Measurements from ENCODE around the gene OR2G6.
"Not testable (repeated sequence)": the region's sequence is repeated elsewhere in the genome, so short reads cannot be mapped to it uniquely, and the experiment has no call there.

DNA sequence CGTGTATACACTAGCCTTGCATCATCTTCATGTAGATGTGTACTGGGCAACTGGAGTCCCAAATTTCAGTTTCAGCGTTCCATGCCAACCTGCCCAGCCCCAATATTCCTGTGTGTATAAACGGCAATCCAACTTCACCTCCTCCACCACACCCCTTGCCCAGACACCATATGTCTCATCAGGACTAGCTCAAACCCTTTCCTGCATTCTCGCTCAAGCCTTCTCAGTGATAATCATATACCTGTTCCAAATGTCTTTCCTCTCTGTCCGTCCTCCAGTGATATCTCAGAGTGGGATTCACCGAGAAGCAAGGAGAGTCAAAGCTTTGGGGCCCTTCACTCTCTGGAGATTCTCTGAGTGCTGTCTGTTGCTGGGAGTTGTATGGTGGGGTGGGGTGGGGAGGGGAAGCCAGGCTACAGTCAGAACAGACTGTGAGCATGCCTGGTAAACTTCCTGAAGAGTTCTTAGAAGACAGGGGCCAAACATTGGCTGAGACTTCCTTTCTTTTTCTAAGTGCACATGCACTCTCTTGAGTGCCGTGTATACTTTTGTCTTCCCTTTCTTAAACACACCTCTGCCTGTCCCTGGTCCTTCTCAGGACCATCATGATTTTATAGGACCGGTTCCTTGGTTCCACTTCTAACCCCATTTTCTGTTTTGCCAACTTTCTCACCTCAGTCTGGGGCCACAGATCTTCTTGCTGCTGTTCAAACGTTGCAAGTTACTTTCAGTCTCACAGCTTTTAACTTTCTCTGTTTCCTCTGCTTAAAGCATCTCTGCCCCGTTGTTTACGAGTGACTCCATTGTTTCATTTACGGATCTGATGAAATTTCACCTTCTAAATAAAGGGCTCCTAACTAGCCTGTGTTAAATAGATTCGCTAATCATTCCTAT is 25.9 kb upstream of the OR2G6 start:
- TF ChIP-seq, protein P1, sequence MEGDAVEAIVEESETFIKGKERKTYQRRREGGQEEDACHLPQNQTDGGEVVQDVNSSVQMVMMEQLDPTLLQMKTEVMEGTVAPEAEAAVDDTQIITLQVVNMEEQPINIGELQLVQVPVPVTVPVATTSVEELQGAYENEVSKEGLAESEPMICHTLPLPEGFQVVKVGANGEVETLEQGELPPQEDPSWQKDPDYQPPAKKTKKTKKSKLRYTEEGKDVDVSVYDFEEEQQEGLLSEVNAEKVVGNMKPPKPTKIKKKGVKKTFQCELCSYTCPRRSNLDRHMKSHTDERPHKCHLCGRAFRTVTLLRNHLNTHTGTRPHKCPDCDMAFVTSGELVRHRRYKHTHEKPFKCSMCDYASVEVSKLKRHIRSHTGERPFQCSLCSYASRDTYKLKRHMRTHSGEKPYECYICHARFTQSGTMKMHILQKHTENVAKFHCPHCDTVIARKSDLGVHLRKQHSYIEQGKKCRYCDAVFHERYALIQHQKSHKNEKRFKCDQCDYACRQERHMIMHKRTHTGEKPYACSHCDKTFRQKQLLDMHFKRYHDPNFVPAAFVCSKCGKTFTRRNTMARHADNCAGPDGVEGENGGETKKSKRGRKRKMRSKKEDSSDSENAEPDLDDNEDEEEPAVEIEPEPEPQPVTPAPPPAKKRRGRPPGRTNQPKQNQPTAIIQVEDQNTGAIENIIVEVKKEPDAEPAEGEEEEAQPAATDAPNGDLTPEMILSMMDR (IDR thresholded peaks at IDR 0.05; ENCODE audit: low read depth, low read length, missing input control), result not testable (repeated sequence)
- TF ChIP-seq, protein P2, sequence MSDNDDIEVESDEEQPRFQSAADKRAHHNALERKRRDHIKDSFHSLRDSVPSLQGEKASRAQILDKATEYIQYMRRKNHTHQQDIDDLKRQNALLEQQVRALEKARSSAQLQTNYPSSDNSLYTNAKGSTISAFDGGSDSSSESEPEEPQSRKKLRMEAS (IDR thresholded peaks at IDR 0.05), result not testable (repeated sequence)
- TF ChIP-seq TAF1 (conservative IDR thresholded peaks at IDR 0.05); GABPA (IDR thresholded peaks at IDR 0.05 in 1 of 2, conservative IDR thresholded peaks at IDR 0.05 in 1 of 2); SP1 (IDR thresholded peaks at IDR 0.05); RAD21 (IDR thresholded peaks at IDR 0.05); JUND (IDR thresholded peaks at IDR 0.05); FOXA1 (IDR thresholded peaks at IDR 0.05): not testable (repeated sequence)
- TF ChIP-seq, protein P3, sequence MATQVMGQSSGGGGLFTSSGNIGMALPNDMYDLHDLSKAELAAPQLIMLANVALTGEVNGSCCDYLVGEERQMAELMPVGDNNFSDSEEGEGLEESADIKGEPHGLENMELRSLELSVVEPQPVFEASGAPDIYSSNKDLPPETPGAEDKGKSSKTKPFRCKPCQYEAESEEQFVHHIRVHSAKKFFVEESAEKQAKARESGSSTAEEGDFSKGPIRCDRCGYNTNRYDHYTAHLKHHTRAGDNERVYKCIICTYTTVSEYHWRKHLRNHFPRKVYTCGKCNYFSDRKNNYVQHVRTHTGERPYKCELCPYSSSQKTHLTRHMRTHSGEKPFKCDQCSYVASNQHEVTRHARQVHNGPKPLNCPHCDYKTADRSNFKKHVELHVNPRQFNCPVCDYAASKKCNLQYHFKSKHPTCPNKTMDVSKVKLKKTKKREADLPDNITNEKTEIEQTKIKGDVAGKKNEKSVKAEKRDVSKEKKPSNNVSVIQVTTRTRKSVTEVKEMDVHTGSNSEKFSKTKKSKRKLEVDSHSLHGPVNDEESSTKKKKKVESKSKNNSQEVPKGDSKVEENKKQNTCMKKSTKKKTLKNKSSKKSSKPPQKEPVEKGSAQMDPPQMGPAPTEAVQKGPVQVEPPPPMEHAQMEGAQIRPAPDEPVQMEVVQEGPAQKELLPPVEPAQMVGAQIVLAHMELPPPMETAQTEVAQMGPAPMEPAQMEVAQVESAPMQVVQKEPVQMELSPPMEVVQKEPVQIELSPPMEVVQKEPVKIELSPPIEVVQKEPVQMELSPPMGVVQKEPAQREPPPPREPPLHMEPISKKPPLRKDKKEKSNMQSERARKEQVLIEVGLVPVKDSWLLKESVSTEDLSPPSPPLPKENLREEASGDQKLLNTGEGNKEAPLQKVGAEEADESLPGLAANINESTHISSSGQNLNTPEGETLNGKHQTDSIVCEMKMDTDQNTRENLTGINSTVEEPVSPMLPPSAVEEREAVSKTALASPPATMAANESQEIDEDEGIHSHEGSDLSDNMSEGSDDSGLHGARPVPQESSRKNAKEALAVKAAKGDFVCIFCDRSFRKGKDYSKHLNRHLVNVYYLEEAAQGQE (IDR thresholded peaks at IDR 0.05), result not testable (repeated sequence)
- TF ChIP-seq, protein P4, sequence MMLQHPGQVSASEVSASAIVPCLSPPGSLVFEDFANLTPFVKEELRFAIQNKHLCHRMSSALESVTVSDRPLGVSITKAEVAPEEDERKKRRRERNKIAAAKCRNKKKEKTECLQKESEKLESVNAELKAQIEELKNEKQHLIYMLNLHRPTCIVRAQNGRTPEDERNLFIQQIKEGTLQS (IDR thresholded peaks at IDR 0.05), result not testable (repeated sequence)
